ENCODE data around the gene EFCAB14.
A peak's percentile ranks its signal among the peaks of the same experiment; 100 is the strongest.
"Not testable (repeated sequence)": the region's sequence is repeated elsewhere in the genome, so short reads cannot be mapped to it uniquely, and the experiment has no call there.

The EFCAB14 gene

GRCh38 chr1:46735708-46736324 is 16.9 kb upstream of the EFCAB14 start:
- Histone ChIP-seq H3K27me3 (ENCODE audit: low read depth, low read length) (no peaks in the 10 kb centered on the region), H3K9ac (ENCODE audit: low read length) (no peak overlapping the region), H3K27ac (ENCODE audit: low read length) (no peak overlapping the region), H4K20me1 (ENCODE audit: insufficient read depth, low read length) (no peaks in the 10 kb centered on the region), H2AFZ (ENCODE audit: low read depth, low read length) (no peak overlapping the region), H3K4me3 (ENCODE audit: low read length) (no peak overlapping the region), H3K9me3 (ENCODE audit: insufficient read depth, low read length) (no peaks in the 10 kb centered on the region), H3K4me1 (ENCODE audit: low read length) (no peaks in the 10 kb centered on the region), H3K36me3 (replicated peaks; ENCODE audit: low read depth, low read length) (no peaks in the 10 kb centered on the region), H3K4me2 (ENCODE audit: low read length) (no peak overlapping the region), H3K79me2 (ENCODE audit: low read length) (no peaks in the 10 kb centered on the region)
- TF ChIP-seq CTCF (IDR thresholded peaks at IDR 0.05; ENCODE audit: low read depth, low read length) = peak; percentile 37
- no peak for TF ChIP-seq EZH2phosphoT487 (IDR thresholded peaks at IDR 0.05; ENCODE audit: low read depth)

DNA sequence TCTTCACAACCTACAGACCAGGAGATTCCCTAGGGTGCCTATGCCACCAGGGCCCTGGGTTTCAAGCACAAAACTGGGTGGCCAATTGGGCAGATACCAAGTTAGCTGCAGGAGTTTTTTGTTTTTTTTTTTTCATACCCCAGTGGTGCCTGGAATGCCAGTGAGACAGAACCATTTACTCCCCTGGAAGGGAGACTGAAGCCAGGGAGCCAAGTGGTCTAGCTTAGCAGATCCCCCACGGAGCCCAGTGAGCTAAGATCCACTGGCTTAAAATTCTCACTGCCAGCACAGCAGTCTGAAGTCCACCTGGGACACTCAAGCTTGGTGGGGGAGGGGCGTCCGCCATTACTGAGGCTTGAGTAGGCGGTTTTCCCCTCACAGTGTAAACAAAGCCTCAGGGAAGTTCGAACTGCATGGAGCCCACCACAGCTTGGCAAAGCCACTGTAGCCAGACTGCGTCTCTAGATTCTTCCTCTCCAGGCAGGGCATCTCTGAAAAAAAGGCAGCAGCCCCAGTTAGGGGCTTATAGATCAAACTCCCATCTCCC is 9.5 kb upstream of the EFCAB14 start:
- not testable (repeated sequence) for H3K79me2 ChIP-seq (ENCODE audit: low read length); H2AFZ ChIP-seq (ENCODE audit: low read depth, low read length); H3K4me2 ChIP-seq (ENCODE audit: low read length)

DNA sequence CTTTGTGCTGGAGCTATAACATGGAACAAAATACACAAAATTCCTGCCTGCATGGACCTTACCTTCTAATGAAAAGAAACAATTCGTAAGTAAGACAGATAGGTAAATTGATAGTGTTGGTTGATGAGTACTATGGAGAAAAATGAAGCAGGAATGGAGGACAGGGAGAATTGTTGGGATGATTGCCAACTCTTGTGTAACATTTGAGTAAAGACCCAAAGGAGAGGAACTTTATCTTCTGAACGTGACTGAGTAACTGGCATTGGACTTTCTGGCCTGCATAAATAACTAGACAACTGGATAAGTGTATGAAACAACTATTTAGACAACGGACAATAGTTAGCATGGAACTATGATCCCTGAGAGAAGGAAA is 6.8 kb upstream of the EFCAB14 start:
- H3K4me1 ChIP-seq (ENCODE audit: low read length) = peaks cover 2% of the 10 kb centered on the region; the same call in 1 of the 2 replicates
- no peaks in the 10 kb centered on the region for H3K79me2 ChIP-seq (ENCODE audit: low read length)
- no peak overlapping the region for H3K4me3 ChIP-seq (ENCODE audit: low read length)
- TF ChIP-seq CTCF (IDR thresholded peaks at IDR 0.05; ENCODE audit: low read depth, low read length) (no peak), EZH2phosphoT487 (IDR thresholded peaks at IDR 0.05; ENCODE audit: low read depth) (no peak)
- H4K20me1 ChIP-seq (ENCODE audit: insufficient read depth, low read length) = no peaks in the 10 kb centered on the region
- no peak overlapping the region for H2AFZ ChIP-seq (ENCODE audit: low read depth, low read length)
- no peak overlapping the region for H3K27ac ChIP-seq (ENCODE audit: low read length)
- no peaks in the 10 kb centered on the region for H3K9me3 ChIP-seq (ENCODE audit: insufficient read depth, low read length)
- no peak overlapping the region for H3K4me2 ChIP-seq (ENCODE audit: low read length)
- H3K9ac ChIP-seq (ENCODE audit: low read length) = no peak overlapping the region
- H3K27me3 ChIP-seq (ENCODE audit: low read depth, low read length) = no peaks in the 10 kb centered on the region
- H3K36me3 ChIP-seq (replicated peaks; ENCODE audit: low read depth, low read length) = no peaks in the 10 kb centered on the region

More for the DNA sequence above, 9.5 kb upstream of the EFCAB14 start:
- H3K27ac ChIP-seq (ENCODE audit: low read length); H3K9me3 ChIP-seq (ENCODE audit: insufficient read depth, low read length); H3K4me1 ChIP-seq (ENCODE audit: low read length); H3K36me3 ChIP-seq (replicated peaks; ENCODE audit: low read depth, low read length); H4K20me1 ChIP-seq (ENCODE audit: insufficient read depth, low read length); H3K9ac ChIP-seq (ENCODE audit: low read length); H3K27me3 ChIP-seq (ENCODE audit: low read depth, low read length); H3K4me3 ChIP-seq (ENCODE audit: low read length): not testable (repeated sequence)

DNA sequence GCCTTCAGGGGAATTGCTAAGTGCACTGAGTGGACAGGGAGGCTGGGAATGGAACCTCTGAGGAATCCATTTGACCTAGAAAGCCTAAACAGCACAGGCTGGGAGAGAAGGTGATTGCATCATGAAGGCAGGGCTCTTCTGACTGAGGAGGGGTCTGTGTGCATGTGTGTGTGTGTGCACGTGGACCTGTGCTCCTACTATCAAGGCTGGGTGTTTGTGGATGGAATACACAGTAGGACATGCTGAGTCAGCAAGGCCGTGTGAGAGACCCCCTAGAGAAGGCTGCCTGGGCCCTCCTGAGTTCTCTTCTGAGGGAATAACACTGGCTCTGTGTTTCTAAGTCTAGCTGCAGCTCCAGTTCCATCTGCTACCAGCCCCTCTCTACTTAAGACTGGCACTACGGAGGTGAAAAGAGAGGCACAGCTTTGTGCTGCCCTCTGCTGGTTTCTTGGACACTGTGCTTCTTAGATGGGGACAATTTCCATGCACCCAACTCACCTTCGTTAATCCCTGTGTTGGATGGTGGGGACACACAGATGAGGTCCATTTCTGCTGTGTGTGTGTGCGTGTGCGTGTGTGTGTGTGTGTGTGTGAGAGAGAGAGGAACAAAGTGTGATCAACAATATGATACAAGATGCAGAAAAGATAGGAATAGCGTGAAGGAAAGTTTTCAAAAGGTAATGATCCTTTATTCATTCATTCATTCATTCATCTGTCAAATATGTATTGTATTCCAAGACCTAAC is 6.2 kb upstream of the EFCAB14 start:
- H4K20me1 ChIP-seq (ENCODE audit: insufficient read depth, low read length) = no peaks in the 10 kb centered on the region
- H3K4me2 ChIP-seq (ENCODE audit: low read length) = peak overlapping the region; percentile 30
- H3K9me3 ChIP-seq (ENCODE audit: insufficient read depth, low read length) = no peaks in the 10 kb centered on the region
- H3K79me2 ChIP-seq (ENCODE audit: low read length) = no peaks in the 10 kb centered on the region
- no peaks in the 10 kb centered on the region for H3K36me3 ChIP-seq (replicated peaks; ENCODE audit: low read depth, low read length)
- no peak overlapping the region for H3K4me3 ChIP-seq (ENCODE audit: low read length)
- no peak overlapping the region for H3K9ac ChIP-seq (ENCODE audit: low read length)
- no peak for TF ChIP-seq EZH2phosphoT487 (IDR thresholded peaks at IDR 0.05; ENCODE audit: low read depth)
- peak; percentile 71 for TF ChIP-seq CTCF (IDR thresholded peaks at IDR 0.05; ENCODE audit: low read depth, low read length)
- H3K27me3 ChIP-seq (ENCODE audit: low read depth, low read length) = no peaks in the 10 kb centered on the region
- H2AFZ ChIP-seq (ENCODE audit: low read depth, low read length) = peak overlapping the region; percentile 66
- no peak overlapping the region for H3K27ac ChIP-seq (ENCODE audit: low read length)
- peaks cover 2% of the 10 kb centered on the region; the same call in 1 of the 2 replicates for H3K4me1 ChIP-seq (ENCODE audit: low read length)

All from OCI-LY3 (cell line).